Neural cell (in vitro differentiated cells): ENCODE results near the gene POGLUT2.

Experiments used
- CTCF ChIP-seq: fragments of 450-650 bp; IDR thresholded peaks from 2 replicates; pipeline ENCODE4 v1.5.1; 2014; ENCODE audit warnings: antibody characterized with exemption, mild to moderate bottlenecking, moderate library complexity; ENCODE audit not compliant: poor library complexity, severe bottlenecking
- EP300 ChIP-seq: fragments of 450-650 bp; conservative IDR thresholded peaks from 2 replicates; pipeline ENCODE4 v1.6.1; 2014; ENCODE audit warnings: antibody characterized with exemption, mild to moderate bottlenecking, moderate library complexity; ENCODE audit not compliant: poor library complexity, severe bottlenecking
- EZH2 ChIP-seq: fragments of 200-600, 300-800 bp; shearing (Covaris generic), sonication (generic); IDR thresholded peaks from 2 replicates; pipeline ENCODE4 v1.6.1; 2014; ENCODE audit warnings: antibody characterized with exemption, low read length, borderline replicate concordance, mild to moderate bottlenecking; ENCODE audit not compliant: insufficient read depth, poor library complexity, severe bottlenecking
- MXI1 ChIP-seq: fragments of 450-650 bp; conservative IDR thresholded peaks from 2 replicates; pipeline ENCODE4 v1.6.1; 2014; ENCODE audit warnings: antibody characterized with exemption, mild to moderate bottlenecking; ENCODE audit not compliant: poor library complexity, severe bottlenecking
- POLR2AphosphoS5 ChIP-seq: IDR thresholded peaks from 2 replicates; pipeline ENCODE4 v1.6.1; 2012
- RAD21 ChIP-seq: fragments of 450-650 bp; conservative IDR thresholded peaks from 2 replicates; pipeline ENCODE4 v1.6.1; 2014; ENCODE audit warnings: antibody characterized with exemption, mild to moderate bottlenecking, moderate library complexity
- REST ChIP-seq: IDR thresholded peaks from 2 replicates; pipeline ENCODE4 v1.6.1; 2012; ENCODE audit warnings: borderline replicate concordance
- SMC3 ChIP-seq: fragments of 450-650 bp; conservative IDR thresholded peaks from 2 replicates; pipeline ENCODE4 v1.6.1; 2014; ENCODE audit warnings: antibody characterized with exemption, mild to moderate bottlenecking, moderate library complexity; ENCODE audit not compliant: poor library complexity
- TAF1 ChIP-seq: IDR thresholded peaks from 2 replicates; pipeline ENCODE4 v1.6.1; 2012; ENCODE audit warnings: low read depth

GRCh38 chr13:102815788-102816187, 17.0 kb upstream of the POGLUT2 start:
- TF ChIP-seq CTCF (no peak), EP300 (no peak), POLR2AphosphoS5 (no peak), EZH2 (no peak), TAF1 (no peak), REST (no peak), MXI1 (no peak), RAD21 (no peak), SMC3 (no peak)
